IMR-90 (cell line): Measurements from ENCODE around the gene C11orf98.
"Not testable (repeated sequence)": the region's sequence is repeated elsewhere in the genome, so short reads cannot be mapped to it uniquely, and the experiment has no call there.

ENCODE experiments used
- BHLHE40 ChIP-seq: fragments of 150-350 bp; IDR thresholded peaks from 2 replicates; pipeline ENCODE4 v1.6.1; 2016; ENCODE audit warnings: mild to moderate bottlenecking, low read depth, low read length
- CEBPB ChIP-seq: IDR thresholded peaks from 2 replicates; pipeline ENCODE4 v1.6.1; 2012; ENCODE audit warnings: low read depth, low read length, improper control_type of control experiment
- CHD1 ChIP-seq: IDR thresholded peaks from 2 replicates; pipeline ENCODE4 v1.6.1; 2012; ENCODE audit warnings: low read depth, low read length, improper control_type of control experiment
- CTCF ChIP-seq: conservative IDR thresholded peaks from 2 replicates; pipeline ENCODE4 v1.5.1; 2012; ENCODE audit warnings: mild to moderate bottlenecking, low read depth, low read length, improper control_type of control experiment
- ELK1 ChIP-seq: fragments of 150-350 bp; IDR thresholded peaks from 2 replicates; pipeline ENCODE4 v1.6.1; 2016; ENCODE audit warnings: low read depth, mild to moderate bottlenecking, low read length, moderate library complexity, borderline replicate concordance
- FOS ChIP-seq: fragments of 150-350 bp; IDR thresholded peaks from 2 replicates; pipeline ENCODE4 v1.6.1; 2016; ENCODE audit warnings: low read depth, low read length
- MXI1 ChIP-seq: IDR thresholded peaks from 2 replicates; pipeline ENCODE4 v1.6.1; 2012; ENCODE audit warnings: low read depth, mild to moderate bottlenecking, low read length, moderate library complexity, borderline replicate concordance
- POLR2A ChIP-seq: IDR thresholded peaks from 2 replicates; pipeline ENCODE4 v1.6.1; 2012; ENCODE audit warnings: mild to moderate bottlenecking, low read depth, low read length
- RAD21 ChIP-seq: IDR thresholded peaks from 2 replicates; pipeline ENCODE4 v1.6.1; 2012; ENCODE audit warnings: low read length, improper control_type of control experiment
- RFX5 ChIP-seq: IDR thresholded peaks from 2 replicates; pipeline ENCODE4 v1.8.0; 2012; ENCODE audit warnings: low read depth, mild to moderate bottlenecking, low read length, moderate library complexity
- SMC3 ChIP-seq: fragments of 150-350 bp; IDR thresholded peaks from 2 replicates; pipeline ENCODE4 v1.6.1; 2016; ENCODE audit warnings: low read depth, mild to moderate bottlenecking, antibody characterized with exemption, low read length, moderate library complexity
- USF2 ChIP-seq: fragments of 150-350 bp; IDR thresholded peaks from 2 replicates; pipeline ENCODE4 v1.6.1; 2017; ENCODE audit warnings: mild to moderate bottlenecking, antibody characterized with exemption, low read length, low read depth

- not testable (repeated sequence) for TF ChIP-seq CTCF, POLR2A, SMC3, FOS, BHLHE40, CEBPB, RFX5, CHD1, ELK1, RAD21, USF2, MXI1
These were observed 10.4 kb upstream of the C11orf98 start for GRCh38 chr11:62675415-62675814.
